Suprapubic skin (tissue), 4 donors: ENCODE data around the gene DNAH9.

Experiments
- CTCF ChIP-seq, 2 donors: fragments of 200-600 bp in 1 of 2; fragments of 450-650 bp in 1 of 2; sonication (generic) in 1 of 2; IDR thresholded peaks; one replicate each; pipeline ENCODE4 v1.5.1; 2016 to 2019; ENCODE audit warnings: antibody characterized with exemption in 2 of 2, mild to moderate bottlenecking in 1 of 2, moderate library complexity in 1 of 2
- EP300 ChIP-seq: sonication (generic); formaldehyde crosslinking; IDR thresholded peaks from one replicate; pipeline ENCODE4 v1.6.1; 2017; ENCODE audit warnings: antibody characterized with exemption
- POLR2A ChIP-seq, 2 donors: fragments of 450-650 bp; IDR thresholded peaks; one replicate each; pipeline ENCODE4 v1.6.1; 2017; ENCODE audit warnings: antibody characterized with exemption in 2 of 2, mild to moderate bottlenecking in 2 of 2, moderate library complexity in 2 of 2
- POLR2AphosphoS5 ChIP-seq, 3 donors: sonication (generic); formaldehyde crosslinking; IDR thresholded peaks; one replicate each; pipeline ENCODE4 v1.6.1; 2017; ENCODE audit warnings: antibody characterized with exemption in 3 of 3

GRCh38 chr17:11578998-11579397 lies 19.3 kb upstream of the DNAH9 start:
- TF ChIP-seq CTCF (IDR thresholded peaks at IDR 0.05) (no peak), POLR2A (IDR thresholded peaks at IDR 0.05) (no peak), POLR2AphosphoS5 (IDR thresholded peaks at IDR 0.05) (no peak), EP300 (no peak)
